ENCODE results near the gene MAGOH.

GRCh38 chr1:53274541-53275185 lies 36.3 kb upstream of the MAGOH start:
- TF ChIP-seq CTCF (conservative IDR thresholded peaks at IDR 0.05; ENCODE audit: low read length) (no peak), EZH2phosphoT487 (IDR thresholded peaks at IDR 0.05; ENCODE audit: borderline replicate concordance) (no peak)

Measured in Loucy (cell line).